Thymus (tissue), 11 donors: ENCODE results near the gene TBL1XR1. TPM values are rescaled to one million over a fixed set of nuclear protein-coding genes. Genes with fewer than 3 reads are reported as not detected.
A peak's percentile ranks its signal among the peaks of the same experiment; 100 is the strongest.

Experiments
- DNase-seq, 9 donors: peaks; one replicate each; pipeline ENCODE4 v3.0.0-alpha.2; 2013; ENCODE audit warnings: low spot score in 9 of 9, low read depth in 6 of 9, missing footprints in 1 of 9
- H3K27ac ChIP-seq, 2 donors: one replicate each; pipeline ENCODE4 v1.5.1; 2013; ENCODE audit warnings: control low read depth in 1 of 2, low read depth in 1 of 2, low read length in 1 of 2, mild to moderate bottlenecking in 1 of 2, moderate library complexity in 1 of 2
- H3K27me3 ChIP-seq, 2 donors: one replicate each; pipeline ENCODE4 v1.5.1; 2013; ENCODE audit warnings: low read length in 1 of 2; ENCODE audit not compliant: control insufficient read depth in 2 of 2, insufficient read depth in 1 of 2
- H3K36me3 ChIP-seq, 2 donors: one replicate each; pipeline ENCODE4 v1.5.1; 2013; ENCODE audit warnings: low read length in 1 of 2, mild to moderate bottlenecking in 1 of 2, moderate library complexity in 1 of 2; ENCODE audit not compliant: control insufficient read depth in 2 of 2, insufficient read depth in 2 of 2
- H3K4me1 ChIP-seq, 2 donors: one replicate each; pipeline ENCODE4 v1.5.1; 2013; ENCODE audit warnings: low read length in 2 of 2; ENCODE audit not compliant: control insufficient read depth in 2 of 2, insufficient read depth in 2 of 2
- H3K4me3 ChIP-seq, 2 donors: one replicate each; pipeline ENCODE4 v1.5.1; 2013; ENCODE audit warnings: low read length in 2 of 2, control low read depth in 1 of 2, mild to moderate bottlenecking in 1 of 2
- H3K9me3 ChIP-seq, 2 donors: one replicate each; pipeline ENCODE4 v1.5.1; 2013; ENCODE audit warnings: low read length in 1 of 2, mild to moderate bottlenecking in 1 of 2; ENCODE audit not compliant: control insufficient read depth in 2 of 2, insufficient read depth in 1 of 2
- WGBS: extraction: QIAGEN DNeasy Blood & Tissue Kit; methylation state at CpG from one replicate; pipeline ENCODE4 v1.1.7; 2013; 5-methylcytosine and 5-hydroxymethylcytosine counted together
- polyA plus RNA-seq: library from polyadenylated mRNA; stranded (reverse); fragments of 200-250 nt; gene quantifications from one replicate; pipeline ENCODE4 v1.2.3, GENCODE V29; 2013
- total RNA-seq: library from RNA; stranded (reverse); fragments of 120-200 nt; gene quantifications from one replicate; pipeline ENCODE4 v1.2.4, GENCODE V29; 2013
- donor health status: healthy.

Gene TBL1XR1
- total and polyA plus RNA-seq, 2 donors = 66.5 to 130 TPM

DNA sequence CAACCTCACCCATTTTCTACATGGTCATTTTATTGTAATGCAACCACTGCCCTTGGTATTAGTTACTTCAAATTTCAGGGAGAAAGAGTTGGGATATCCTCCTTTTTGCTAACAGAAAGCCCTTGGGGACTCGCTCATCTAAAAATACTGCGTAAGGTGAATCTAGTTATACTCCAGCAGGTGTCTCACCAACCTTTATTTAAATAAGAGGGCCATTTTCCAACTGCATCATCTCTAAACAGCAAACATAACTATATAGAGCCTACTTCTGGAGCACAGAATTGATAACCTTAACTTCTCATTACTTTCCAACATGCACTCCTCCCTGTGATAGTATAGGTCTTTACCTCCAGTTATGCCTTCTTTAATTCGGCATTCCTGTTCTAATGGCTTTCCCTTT is 77.5 kb downstream of the TBL1XR1 start:
- DNase-seq = peak in 1 of 9 donors; percentile 43
- Histone ChIP-seq H3K9me3 (no peaks in the 10 kb centered on the region), H3K36me3 (peaks cover 0 to 4% of the 10 kb centered on the region in 2 donors), H3K4me3 (no peak overlapping the region), H3K4me1 (peaks cover 4 to 9% of the 10 kb centered on the region in 2 donors), H3K27ac (no peak overlapping the region), H3K27me3 (no peaks in the 10 kb centered on the region)
- 81% methylated on average over 3 of the region's 3 CpGs for WGBS

DNA sequence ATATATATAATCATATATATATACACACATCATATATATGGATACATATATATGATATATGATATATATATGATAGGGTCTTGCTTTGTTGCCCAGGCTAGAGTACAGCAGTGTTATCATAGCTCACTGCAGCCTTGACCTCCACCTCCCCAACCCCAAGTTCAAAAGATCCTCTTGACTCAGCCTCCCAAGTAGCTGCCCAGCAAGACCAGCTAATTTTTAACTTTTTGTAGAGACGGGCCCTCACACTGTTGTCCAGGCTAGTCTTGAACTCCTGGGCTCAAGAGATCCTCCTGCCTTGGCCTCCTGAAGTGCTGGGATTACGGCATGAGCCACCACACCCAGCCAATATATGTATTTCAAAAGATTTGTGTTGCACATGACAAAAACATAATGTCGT is 83.0 kb downstream of the TBL1XR1 start:
- Histone ChIP-seq H3K36me3 (peaks cover 0 to 12% of the 10 kb centered on the region in 2 donors), H3K9me3 (peaks cover 0 to 7% of the 10 kb centered on the region in 2 donors), H3K27me3 (no peaks in the 10 kb centered on the region), H3K4me3 (no peak overlapping the region), H3K27ac (no peak overlapping the region), H3K4me1 (peaks cover 15 to 22% of the 10 kb centered on the region in 2 donors)
- no peak for DNase-seq
- WGBS = 66% methylated on average over 3 of the region's 3 CpGs

DNA sequence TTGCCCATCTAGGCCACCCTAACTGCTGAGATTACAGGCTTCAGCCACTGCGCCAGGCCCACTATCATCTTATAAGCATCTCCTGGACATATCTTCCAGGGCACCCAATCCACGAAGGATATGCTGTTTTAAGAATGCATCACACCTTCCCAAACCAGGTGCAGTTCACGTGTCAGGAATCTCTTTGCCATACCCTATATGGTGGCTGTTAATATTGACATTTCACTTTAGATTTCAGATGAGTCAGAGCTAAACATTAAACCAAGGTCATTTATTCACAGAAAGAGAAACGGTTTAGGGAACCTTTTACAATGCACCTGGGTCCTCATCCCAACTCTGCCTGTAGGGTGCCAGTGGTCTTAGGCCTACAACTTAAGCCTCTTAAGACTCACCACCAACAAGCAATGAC is 85.7 kb downstream of the TBL1XR1 start:
- 87% methylated on average over 4 of the region's 4 CpGs for WGBS

DNA sequence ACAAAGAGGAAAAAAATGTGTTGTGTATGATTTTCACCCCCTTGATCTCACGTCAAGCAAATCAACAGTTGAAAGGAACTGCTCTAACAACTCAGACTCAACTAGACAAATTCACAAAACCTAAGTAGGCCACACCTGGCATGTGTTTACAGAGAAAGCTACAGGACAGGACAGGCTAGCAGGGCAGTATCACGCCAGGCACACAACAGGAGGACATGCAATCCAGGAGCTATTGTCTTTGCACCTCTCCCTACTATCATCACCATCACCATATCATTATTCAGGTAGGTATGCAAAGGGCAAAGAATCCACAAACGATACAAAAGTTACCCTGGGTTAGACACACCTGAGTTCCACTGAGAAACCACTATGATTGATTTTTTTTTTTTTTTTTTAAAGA is 86.4 kb downstream of the TBL1XR1 start:
- Histone ChIP-seq H3K27ac (peak overlapping the region; percentile 89 to 98), H3K9me3 (peaks cover 0 to 7% of the 10 kb centered on the region in 2 donors), H3K27me3 (no peaks in the 10 kb centered on the region), H3K36me3 (peaks cover 0 to 7% of the 10 kb centered on the region in 2 donors), H3K4me1 (peaks cover 19 to 36% of the 10 kb centered on the region in 2 donors), H3K4me3 (peak overlapping the region; percentile 6 to 28)
- 5% methylated on average over 3 of the region's 3 CpGs for WGBS
- DNase-seq = peak; percentile 47 to 89 (median 74)

More for the DNA sequence above, 85.7 kb downstream of the TBL1XR1 start:
- H3K4me3 ChIP-seq = no peak overlapping the region
- peaks cover 18 to 32% of the 10 kb centered on the region in 2 donors for H3K4me1 ChIP-seq
- H3K27ac ChIP-seq = peak overlapping the region; percentile 85 to 98
- H3K27me3 ChIP-seq = no peaks in the 10 kb centered on the region
- peaks cover 0 to 7% of the 10 kb centered on the region in 2 donors for H3K9me3 ChIP-seq
- peaks cover 0 to 7% of the 10 kb centered on the region in 2 donors for H3K36me3 ChIP-seq
- peak in 1 of 9 donors; percentile 33 for DNase-seq

DNA sequence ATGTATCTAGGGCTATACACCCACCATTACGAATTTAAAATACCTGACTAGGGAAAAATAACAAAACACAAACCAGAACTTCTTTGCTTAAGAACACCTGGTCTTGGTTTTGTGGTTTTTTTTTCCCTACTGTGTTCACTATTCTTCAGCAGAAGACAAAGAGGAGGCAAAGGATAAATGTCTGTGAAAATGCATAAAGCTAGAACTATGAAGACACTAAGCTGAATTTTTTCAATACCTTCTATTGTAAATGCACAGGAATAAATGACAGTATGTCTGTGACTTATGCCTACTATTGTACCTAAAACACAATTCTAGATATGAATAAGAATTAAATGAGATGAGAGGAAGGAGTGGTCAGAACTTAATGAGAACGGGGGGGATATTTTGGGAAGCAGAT is 86.9 kb downstream of the TBL1XR1 start:
- WGBS = 44% methylated on average over 2 of the region's 2 CpGs
- Histone ChIP-seq H3K4me1 (peaks cover 21 to 39% of the 10 kb centered on the region in 2 donors), H3K36me3 (peaks cover 0 to 7% of the 10 kb centered on the region in 2 donors), H3K9me3 (peaks cover 0 to 7% of the 10 kb centered on the region in 2 donors), H3K27me3 (no peaks in the 10 kb centered on the region), H3K27ac (peak overlapping the region; percentile 11 to 98), H3K4me3 (peak overlapping the region; percentile 6 to 28)
- DNase-seq = peak in 8 of 9 donors; percentile 37 to 88 (median 70)

DNA sequence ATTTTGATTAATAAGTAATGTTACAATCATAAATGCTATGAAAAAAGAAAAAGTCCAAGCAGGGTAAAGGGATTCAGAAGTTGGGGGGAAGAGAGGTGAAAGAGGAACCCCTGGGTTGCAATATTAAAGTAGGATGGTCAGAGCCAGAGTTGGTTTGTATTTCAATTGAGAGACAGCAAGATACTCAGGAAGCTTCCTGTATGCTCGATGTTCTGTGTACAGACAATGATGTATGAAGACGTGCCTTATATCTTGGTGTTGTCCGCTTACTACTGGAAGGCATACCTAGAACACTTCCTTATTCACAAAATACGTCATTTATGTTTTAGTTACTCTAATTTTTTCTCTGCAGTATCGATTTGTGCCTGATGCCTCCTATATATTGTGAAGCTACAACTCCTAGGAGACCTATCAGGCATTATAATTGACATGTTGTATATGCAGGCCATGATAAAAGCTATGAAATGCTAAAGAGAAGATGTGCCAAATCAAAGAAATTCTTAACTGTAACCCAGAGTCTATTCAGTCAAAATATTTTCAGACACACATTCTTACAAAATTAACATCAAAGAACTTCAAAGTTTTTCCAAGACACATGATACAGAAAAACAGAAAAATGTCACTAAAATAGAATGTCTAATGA is 87.5 kb downstream of the TBL1XR1 start:
- WGBS = 54% methylated on average over 5 of the region's 5 CpGs
- Histone ChIP-seq H3K4me1 (peaks cover 21 to 42% of the 10 kb centered on the region in 2 donors), H3K36me3 (peaks cover 0 to 7% of the 10 kb centered on the region in 2 donors), H3K27me3 (no peaks in the 10 kb centered on the region), H3K9me3 (peaks cover 0 to 7% of the 10 kb centered on the region in 2 donors), H3K27ac (peak overlapping the region; percentile 11 to 98), H3K4me3 (peak overlapping the region; percentile 1 to 25)
- peak; percentile 23 to 75 (median 45) for DNase-seq

DNA sequence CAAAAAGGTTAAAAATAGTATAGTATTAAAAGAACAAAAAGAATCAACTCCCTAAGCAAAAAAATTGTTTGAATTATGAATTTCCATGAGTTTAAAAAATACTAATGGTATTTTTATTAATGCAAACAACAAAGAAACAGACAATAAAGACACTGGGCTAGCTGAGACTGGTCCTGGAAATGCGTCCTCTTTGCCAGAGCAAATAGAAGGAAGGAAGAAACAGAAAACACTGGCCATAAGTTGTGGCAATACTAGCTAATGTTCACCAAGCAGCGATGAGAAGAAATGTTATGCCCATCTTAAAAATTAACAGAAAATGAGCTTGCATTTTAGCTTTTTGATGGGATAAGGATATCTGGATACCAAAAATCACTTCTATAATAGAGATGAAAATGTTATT is 88.6 kb downstream of the TBL1XR1 start:
- no peak overlapping the region for H3K4me3 ChIP-seq
- peaks cover 21 to 42% of the 10 kb centered on the region in 2 donors for H3K4me1 ChIP-seq
- 97% methylated on average over 2 of the region's 2 CpGs for WGBS
- H3K27me3 ChIP-seq = no peaks in the 10 kb centered on the region
- no peak for DNase-seq
- peak overlapping the region in 1 of 2 donors; percentile 98 for H3K27ac ChIP-seq
- peaks cover 0 to 7% of the 10 kb centered on the region in 2 donors for H3K9me3 ChIP-seq
- H3K36me3 ChIP-seq = peaks cover 0 to 2% of the 10 kb centered on the region in 2 donors

DNA sequence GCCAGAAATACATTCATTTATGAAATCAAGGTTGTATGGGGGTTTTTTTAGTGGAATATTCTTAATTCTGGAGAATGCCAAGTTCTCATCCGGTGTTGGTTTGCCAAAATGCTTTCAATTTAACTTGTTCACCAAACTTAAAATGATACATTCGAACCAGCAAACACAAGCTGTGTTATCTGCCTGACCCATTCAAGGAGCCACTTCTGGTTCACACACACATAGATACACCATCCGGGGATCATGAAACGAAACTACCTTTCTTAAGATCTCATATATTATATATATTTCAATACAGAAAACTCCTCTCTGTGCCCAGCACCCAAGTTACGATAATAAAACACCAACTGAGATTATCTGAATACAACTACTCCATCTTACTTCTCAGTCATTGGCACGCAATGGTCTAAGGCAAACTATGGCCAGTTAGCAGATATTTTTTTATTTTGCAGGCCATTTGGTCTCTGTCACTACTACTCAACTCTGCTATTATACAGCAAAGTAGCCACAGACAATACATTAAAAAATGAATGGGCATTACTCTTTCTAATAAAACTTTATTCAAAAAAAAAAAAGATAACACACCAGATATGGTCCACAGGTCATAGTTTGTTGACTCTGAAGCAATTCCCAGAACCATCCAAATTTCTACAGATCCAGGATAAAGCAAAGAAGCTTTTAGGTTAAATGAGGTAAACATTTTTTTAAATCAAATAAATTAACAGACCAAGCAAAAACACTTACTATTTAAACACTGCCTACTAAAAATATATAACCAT is 89.6 kb downstream of the TBL1XR1 start:
- H3K9me3 ChIP-seq = peaks cover 0 to 7% of the 10 kb centered on the region in 2 donors
- H3K27ac ChIP-seq = peak overlapping the region in 1 of 2 donors; percentile 98
- peaks cover 21 to 37% of the 10 kb centered on the region in 2 donors for H3K4me1 ChIP-seq
- no peak for DNase-seq
- H3K36me3 ChIP-seq = peaks cover 0 to 2% of the 10 kb centered on the region in 2 donors
- H3K27me3 ChIP-seq = no peaks in the 10 kb centered on the region
- no peak overlapping the region for H3K4me3 ChIP-seq
- 94% methylated on average over 6 of the region's 6 CpGs for WGBS

DNA sequence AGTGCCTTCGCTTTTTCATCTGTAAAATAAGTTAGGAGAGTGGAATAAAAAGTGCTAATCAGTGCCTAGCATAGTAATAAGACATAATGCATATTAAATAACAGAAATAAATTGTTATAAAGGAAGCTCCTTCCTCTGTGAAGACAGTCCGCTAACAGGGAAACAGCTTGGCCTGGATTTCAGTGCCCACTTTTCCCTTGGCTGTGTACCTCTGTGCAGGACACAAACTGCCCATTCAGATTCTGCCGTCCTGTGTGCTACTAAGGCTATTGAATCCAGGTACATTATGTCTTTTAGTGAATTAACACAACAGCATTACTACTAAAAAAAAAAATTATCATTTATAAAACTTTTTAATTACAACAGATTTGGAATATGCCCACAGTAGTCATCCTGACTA is 90.7 kb downstream of the TBL1XR1 start:
- no peak for DNase-seq
- Histone ChIP-seq H3K9me3 (peaks cover 0 to 7% of the 10 kb centered on the region in 2 donors), H3K4me1 (peaks cover 17 to 32% of the 10 kb centered on the region in 2 donors), H3K27me3 (no peaks in the 10 kb centered on the region), H3K27ac (no peak overlapping the region), H3K36me3 (no peaks in the 10 kb centered on the region), H3K4me3 (no peak overlapping the region)
- 96% methylated on average over 3 of the region's 3 CpGs for WGBS
